Fibroblast of upper back skin (primary cell): Measurements from ENCODE around the gene RBM48.
A peak's percentile ranks its signal among the peaks of the same experiment; 100 is the strongest.
"Not testable (repeated sequence)": the region's sequence is repeated elsewhere in the genome, so short reads cannot be mapped to it uniquely, and the experiment has no call there.

Source experiments
- DNase-seq: peaks from one replicate; pipeline ENCODE4 v3.0.0-alpha.2; 2013

Gene RBM48

DNA sequence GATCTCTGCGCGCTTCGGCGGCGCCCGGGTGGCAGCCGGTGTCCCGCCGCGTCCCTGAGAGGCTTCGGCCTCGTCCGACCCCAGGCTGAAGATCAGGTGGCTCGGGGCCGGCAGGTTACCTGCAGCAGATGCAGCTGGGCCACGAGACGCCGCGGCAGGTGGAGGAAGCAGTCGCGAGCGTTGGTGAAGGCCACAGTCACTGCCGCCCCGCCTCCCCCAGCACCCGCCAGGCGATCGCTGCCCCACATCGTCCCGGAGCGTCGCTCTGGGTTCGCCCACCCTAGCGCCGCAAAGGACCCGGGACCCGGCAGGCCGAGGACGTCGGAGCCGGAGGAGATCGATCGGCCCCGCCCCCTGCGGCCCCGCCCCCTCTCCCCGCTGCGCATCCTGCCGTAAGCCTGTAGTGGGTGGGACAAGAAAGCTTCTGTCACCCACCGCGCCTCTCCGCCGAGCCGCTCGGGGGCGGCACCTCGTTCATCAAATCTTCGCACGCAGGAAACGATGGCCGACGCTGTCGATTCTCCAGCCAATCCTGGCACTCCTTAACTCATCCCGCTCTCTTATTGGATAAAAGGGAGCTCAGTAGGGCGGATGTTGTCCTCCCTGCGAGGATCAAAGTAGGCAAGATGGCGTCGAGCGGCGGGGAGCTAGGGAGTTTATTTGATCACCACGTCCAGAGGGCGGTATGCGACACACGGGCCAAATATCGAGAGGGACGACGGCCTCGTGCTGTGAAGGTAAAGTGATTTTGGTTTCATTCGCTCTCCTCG is at the start of gene RBM48, which contains the start of gene PEX1:
Gene RBM48 (plus strand): TSS at position 608 of the 770 bp plus-strand sequence. CDS start 19 bp downstream, at position 627.
Gene PEX1 (minus strand): TSS at position 333 of the 770 bp plus-strand sequence. CDS start 85 bp downstream, at position 248.
- peak; percentile 99 for DNase-seq

DNA sequence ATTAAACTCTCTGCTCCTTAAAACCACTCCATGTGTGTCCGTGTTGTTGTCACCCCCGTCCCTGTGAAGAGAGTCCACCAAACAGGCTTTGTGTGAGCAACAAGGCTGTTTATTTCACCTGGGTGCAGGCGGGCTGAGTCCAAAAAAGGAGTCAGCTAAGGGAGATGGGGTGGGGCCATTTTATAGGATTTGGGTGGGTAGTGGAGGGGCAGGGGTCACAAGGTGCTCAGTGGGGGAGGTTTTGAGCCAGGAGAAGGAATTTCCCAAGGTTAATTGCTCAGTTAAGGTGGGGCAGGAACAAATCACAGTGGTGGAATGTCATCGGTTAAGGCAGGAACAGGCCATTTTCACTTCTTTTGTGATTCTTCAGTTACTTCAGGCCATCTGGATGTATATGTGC is 49.4 kb upstream of the RBM48 start:
- DNase-seq: not testable (repeated sequence)

DNA sequence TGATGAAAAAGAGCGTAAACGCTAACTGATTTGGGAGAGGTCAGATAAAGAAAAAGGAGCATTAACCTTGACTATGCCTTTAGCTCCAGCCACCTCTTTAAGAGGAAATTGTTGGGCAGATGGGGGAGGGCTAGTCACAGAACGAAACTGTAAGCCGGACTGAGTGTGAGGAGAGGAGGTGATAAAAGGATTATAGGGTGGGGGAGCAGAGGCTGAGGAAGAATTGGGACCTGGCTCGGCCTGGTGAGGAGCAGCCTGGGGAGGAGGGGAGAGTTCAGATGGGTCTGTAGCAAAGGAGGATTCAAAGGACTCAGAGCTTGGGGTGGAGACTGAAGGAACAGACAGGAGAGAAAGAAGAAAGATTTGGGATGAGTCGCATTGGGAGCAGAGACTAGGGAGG is 45.0 kb upstream of the RBM48 start:
- not testable (repeated sequence) for DNase-seq

DNA sequence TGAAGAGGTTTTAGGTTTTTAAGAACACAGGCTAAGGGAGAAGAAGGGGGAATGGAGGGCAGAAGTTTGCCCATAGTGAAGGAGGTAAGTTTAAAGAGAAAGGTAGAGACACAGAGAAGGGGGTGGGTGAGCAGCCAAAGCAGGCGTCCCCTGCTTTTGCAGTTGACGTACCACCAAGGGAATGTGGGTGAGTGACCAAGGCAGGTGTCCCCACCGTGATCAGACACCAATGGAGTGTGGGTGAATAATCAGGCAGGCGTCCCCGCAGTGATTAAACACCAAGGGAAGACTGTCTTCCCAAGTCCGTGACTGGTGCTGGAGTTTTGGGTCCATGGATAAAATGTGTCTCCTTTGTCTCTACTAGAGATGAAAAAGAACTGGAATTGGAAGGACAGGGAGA is 44.4 kb upstream of the RBM48 start:
- DNase-seq: not testable (repeated sequence)

DNA sequence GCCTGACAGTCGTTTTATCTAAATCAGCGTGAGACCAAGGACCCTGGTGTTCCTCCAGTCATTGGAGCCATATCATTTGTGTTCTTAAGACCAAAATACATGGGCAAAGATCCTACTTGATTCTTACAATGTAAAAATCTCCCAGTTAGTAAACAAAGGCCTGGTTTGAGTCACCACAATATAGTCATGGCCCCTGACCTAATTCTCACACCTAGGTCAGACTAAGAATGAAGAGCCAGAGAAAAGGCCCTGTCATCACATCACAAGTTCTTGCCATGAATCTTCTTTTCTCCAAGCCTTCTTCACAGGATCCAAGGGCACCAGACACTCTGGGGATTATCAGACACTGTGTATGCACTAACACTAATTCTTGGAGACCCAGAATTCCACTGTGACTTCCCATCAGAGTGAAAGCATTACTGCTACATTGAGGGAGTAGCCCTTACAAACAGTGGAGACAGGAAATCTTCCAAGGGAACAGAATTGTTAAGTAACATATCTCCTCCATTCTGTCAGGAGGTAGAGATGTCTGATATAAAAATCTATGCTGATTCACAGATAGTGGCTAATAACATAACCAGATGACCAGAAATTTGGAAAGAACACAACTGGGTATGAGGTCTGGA is 43.2 kb upstream of the RBM48 start:
- DNase-seq: no peak

DNA sequence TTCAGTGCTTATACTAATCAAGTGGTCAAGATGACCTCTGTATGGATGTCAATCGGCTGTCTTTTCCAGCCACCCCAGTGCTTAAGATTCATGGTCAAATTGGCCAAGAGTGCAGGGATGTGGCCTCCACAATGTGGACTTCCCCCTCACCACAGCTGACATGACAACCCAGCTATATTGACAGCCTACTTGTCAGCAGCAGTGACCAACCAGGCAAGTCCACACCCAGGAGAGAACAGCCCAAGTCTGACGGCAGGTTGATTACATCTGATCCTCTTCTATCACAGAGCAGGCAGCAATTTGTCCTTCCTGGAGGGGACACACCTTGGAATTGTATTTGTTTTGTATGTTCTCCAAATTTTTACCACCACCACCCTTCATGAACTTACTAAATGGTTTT is 42.6 kb upstream of the RBM48 start:
- DNase-seq: no peak

DNA sequence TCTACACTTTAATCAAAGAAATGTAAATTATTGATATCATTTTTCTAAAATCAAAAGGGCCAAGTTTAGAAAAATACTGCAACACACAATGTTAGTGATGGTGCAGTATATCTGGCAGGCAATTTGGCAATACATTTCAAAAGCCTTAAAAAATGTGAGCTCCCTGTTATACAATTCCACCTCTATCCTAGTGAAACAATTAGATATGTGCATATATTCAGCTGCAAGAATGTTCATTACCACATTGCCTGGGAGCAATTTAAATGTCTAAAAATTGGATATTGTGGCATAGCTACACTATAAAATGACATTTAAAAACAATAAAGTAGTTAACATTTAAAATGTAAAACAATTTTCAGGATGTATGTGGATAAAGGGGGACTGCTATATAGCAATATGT is 40.8 kb upstream of the RBM48 start:
- DNase-seq: no peak

DNA sequence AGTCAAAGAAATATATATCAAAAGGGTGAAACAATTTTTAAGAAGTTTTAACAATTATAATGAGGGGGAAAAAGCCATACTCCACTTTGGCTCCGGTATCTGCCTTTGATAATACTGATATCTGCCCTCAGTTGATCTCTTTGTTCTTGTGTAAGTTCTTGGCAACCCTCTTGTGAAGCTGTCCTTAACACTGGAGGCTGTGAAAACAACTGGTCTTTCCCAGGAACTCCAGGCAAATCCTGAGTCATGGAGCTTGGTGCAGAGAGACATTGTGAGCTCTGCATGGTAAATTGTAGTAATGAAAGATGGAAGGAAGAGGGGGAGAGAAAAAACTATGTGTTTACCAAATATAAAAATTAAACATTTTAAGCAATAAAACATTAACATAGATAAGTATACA is 39.0 kb upstream of the RBM48 start:
- no peak for DNase-seq

DNA sequence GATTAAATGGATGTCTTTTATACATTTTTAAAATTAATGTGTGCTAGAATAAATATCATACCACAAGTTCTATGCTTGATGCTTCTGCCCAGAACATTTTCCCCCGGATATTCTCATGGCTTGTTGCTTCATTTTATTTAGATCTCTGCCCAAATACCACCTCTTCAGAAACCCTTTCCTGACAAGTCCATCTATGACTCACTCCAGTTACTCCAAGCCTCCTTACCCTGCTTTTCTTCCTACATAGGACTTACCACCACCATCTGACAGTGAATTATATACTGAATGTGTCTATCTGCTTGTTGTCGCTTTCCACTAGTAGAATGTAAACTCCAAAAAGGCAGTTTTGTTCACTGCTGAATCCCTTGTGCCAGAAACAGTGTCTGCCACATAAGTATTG is 31.7 kb upstream of the RBM48 start:
- DNase-seq: no peak

DNA sequence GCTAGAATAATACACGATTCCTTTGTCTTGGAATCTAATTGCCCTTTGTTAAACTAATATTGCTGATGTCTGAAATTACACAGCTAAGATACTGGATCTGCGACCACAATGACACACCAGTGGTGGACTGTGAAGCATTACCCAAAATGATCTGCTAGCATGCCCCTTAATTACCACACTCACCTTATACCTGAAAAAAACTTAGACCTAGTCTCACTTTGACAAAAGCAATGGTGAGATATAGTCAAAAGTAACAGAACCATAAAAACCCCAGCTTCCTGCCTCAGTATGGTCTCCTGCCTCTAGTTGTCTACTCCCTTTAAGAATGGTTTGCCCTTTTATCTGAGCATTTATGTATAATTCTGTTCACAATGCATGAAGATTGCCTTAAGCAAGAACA is 30.0 kb upstream of the RBM48 start:
- no peak for DNase-seq

DNA sequence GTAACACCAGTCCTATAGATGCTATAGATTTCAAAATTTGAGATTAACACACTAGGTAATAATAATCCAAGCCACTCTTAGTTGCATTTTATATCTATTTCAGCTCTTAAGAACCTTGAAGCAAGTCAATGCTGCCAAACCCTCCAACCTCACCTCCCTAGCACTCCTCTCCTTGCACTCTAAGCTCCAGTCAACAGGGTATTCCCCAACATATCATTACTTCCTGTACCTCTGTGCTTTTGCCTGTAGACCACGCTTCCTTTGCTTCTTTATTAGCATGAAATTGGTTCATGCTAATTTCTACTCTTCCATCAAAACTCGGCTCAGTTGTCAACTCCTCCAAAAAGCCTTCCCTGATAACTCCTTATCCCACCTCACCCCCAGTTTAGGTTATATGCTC is 24.8 kb upstream of the RBM48 start:
- DNase-seq: no peak

DNA sequence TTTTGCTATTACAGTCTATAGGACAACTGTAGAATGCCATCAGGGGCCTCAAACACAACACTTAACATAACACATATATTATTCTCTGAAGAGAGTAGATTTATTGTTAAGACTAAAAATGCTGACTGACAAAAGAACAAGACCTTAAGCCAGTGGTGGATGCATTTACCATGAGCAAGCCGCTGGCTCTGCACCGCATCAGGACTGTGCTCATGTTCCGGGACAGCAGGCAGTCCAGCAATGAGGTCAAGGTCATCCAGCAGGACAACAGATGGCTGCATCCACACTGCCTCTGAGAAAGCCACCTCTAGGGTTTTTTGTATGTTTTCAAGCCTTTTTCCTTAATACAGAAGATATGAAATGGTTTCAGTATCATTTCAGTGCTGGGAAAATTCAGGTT is 24.0 kb upstream of the RBM48 start:
- DNase-seq: no peak

DNA sequence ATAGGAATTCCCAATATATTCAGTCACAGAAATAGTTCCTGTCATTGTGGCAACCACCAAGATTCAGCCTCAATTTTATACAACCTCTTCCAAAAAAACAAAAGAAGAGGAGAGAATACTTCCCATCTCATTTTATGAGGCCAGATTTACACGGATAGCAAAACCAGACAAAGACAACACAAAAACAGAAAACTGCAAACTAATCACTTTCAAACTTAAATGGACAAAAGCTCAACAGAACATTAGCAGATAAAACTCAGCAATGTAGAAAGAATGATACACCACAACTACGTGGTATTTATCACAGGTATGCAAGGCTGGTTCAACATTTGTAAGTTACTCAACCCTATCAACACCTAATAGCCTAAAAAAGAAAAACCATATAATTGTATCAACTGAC is 22.2 kb upstream of the RBM48 start:
- DNase-seq: no peak

DNA sequence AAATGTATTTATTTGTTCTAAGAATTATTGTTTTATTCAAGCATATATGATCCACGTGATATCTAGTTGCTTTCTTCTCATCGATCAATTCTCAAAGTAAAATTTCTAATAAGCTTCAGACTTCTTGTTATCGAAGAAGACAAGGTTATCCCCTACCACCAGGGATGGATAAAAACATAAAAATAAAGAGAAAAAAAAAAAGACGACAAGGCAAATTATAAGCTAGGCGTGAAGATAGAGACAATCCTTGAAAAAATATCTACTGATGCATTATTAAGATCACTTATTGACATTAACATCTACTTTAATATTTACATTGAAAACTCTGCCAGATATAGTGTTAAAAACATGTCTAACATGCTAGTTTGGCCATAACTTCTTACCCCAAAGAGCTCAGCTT is 19.6 kb upstream of the RBM48 start:
- no peak for DNase-seq

DNA sequence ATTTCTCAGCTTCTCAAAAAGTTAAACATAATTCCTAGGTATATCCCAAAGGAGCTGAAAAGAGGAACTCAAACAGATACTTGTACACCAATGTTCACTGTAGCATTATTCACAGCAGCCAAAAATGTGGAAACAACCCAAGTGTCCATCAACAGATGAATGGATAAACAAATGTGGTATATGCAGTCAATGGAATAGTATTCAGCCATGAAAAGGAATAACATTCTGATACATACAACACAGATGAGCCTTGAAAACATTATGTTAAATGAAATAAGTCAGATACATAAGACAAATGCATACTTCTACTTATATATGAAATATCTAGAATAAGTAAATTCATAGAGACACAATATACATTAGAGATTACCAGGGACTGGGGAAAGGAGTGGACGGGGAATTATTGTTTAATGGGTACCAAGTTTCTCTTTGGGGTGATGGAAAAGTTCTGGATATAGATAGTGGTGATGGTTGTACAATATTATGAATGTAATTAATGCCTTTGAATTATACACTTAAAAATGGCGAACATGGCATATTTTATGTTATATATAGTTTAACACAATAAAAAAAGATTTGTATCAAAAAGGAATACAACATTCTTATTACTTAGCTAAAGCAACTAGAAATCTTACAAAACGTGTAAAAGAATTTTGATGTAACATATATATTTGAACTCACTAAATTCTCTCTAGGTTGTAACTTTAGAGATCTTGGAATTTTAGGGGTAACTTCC is 15.3 kb upstream of the RBM48 start:
- DNase-seq: no peak

DNA sequence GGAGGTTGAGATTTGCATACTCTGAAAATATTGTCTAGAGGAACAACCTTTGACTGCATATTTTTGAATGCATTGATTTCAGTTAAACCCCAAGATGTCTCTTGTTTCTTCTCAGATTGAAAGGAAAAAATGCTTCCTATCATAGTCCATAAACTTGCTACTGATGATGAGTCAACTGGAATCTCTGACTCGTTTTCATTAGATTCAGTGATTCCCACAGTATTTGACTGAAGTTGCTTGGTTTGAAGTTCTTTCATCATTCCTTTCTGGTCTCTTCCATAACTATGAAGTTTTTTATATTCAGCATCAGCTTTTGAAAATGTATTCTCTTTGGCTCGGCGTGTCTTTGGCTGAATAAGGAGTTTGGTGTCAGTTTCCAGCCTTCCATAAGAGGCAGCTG is 11.0 kb upstream of the RBM48 start:
- peak; percentile 53 for DNase-seq

DNA sequence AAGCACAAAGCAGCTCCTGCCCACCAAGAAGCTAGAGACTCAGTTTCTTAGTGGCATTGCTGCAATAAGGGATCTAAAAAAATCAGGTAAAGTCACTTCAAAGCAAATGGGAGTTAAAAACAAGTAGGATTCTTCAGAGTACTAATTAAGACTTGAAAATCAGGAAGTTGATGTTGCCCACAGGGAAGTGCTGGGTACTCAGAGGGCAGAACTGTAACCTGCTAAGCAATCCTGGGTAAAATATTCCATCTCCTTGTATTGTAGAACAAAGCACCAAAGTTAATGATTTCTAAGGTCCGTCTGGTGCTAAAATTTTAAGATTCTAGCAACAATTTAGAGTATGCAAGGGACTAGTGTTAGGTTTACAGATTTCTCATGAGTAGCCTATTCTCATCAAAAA is 8.6 kb upstream of the RBM48 start:
- no peak for DNase-seq

DNA sequence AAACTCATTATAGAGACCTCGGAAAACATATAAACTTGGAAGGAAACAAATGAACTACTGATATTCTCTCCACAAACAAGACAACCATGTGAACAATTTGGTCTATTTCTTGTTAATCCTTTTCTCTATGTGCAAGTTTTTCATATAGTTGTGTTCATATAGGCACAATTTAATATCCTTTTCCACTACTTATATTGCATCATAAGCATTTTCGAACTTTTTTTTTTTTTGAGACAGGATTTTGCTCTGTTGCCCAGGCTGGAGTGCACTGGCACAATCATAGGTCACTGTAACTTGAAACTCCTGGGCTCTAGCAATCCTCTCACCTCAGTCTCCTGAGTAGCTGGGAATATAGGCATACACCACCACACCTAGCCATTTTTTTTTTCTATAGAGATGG is 5.5 kb upstream of the RBM48 start:
- no peak for DNase-seq

DNA sequence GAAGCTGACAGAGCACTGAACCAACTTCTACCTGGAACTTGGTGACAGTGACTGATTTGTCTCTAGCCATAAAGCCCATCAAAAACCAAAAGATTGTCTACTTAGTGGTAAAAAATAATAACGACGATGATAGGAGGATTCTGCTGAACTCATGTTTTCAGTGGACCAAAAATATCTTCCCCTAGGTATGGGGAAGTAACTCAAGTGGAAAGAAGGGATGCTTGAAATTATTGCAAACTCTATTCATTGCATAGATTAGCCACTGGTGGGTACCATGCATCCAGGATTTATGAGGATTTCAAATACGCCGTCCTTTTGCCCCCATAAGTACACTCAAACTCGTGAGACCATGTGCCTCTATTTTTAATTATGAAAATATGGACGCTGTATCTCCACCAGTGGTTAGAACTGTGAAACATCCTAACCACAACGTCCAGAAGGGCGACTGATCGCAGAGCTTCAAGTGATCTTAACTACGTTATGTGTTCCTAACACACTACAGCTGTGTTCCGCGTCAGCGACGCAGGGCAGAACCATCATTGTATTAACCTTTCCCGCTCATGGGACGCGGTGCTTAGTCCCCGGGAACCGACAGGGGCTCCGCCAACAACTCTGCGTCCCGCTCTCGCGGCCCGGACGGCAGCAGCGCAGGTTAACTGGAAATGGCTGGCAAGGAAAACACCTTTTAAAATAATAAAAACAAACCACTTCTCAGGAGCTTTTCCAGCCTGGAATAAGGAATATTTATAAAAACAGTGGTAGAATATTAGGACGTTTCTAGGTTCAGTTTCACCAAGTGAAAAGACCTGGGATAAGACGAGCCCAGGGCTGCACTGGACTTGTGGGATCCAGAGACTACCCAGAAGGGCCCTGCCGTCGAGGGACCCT is 1.1 kb upstream of the RBM48 start:
- peak; percentile 36 for DNase-seq

DNA sequence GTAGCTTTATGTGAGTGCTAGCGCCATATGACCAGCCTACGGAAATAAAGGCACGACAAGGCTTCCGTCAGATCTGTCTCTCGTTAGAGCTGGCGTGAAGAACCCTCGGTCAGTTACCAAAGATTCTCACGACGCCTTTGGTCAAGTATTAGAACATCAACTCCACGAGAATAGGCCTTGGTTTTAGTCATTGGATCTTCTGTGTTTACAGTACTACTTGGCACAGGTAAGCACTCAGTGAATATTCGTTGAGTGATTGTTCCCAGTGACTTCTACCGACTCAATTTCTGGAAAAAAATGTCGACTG is 316 bp downstream of the RBM48 start:
- DNase-seq: no peak

DNA sequence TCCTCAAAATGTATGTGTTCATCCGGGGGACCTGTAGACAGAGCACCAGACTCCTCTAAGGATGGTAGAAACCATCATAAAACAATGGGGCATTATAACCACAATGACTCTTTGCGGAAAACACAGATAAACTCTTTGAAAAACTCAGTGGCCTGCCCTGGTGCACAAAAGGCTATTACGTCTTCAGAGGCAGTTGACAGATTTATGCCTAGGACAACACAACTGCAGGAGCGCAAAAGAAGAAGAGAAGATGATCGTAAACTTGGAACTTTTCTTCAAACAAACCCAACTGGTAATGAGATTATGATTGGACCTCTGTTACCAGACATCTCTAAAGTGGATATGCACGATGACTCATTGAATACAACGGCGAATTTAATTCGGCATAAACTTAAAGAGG is 6.0 kb downstream of the RBM48 start:
- no peak for DNase-seq

DNA sequence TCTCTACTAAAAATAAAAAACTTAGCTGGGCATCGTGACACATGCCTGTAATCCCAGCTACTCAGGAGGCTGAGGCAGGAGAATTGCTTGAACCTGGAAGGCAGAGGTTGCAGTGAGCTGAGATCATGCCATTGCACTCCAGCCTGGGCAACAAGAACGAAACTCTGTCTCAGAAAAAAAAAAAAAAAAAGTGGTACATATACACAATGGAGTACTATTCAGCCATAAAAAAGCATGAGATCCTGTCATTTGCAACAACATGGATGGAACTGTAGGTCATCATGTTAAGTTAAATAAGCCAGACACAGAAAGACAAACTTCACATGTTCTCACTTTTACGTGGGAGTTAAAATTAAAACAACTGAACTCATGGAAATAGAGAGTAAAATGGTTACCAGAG is 14.9 kb downstream of the RBM48 start:
- DNase-seq: not testable (repeated sequence)

DNA sequence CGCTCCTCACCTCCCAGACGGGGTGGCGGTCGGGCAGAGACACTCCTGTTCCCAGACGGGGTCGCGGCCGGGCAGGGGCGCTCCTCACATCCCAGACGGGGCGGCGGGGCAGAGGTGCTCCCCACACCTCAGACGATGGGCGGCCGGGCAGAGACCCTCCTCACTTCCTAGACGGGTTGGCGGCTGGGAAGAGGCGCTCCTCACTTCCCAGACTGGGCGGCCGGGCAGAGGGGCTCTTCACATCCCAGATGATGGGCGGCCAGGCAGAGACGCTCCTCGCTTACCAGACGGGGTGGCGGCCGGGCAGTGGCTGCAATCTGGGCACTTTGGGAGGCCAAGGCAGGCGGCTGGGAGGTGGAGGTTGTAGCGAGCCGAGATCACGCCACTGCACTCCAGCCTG is 16.5 kb downstream of the RBM48 start:
- not testable (repeated sequence) for DNase-seq
